Esophagus mucosa (tissue), 1 donor: Measurements from ENCODE around the gene ATP6V0B. TPM values are rescaled to one million over a fixed set of nuclear protein-coding genes. Genes with fewer than 3 reads are reported as not detected.

Source experiments
- ATAC-seq: fragments of 200-7000 bp; cut with Tn5 transposase; one replicate; pipeline ENCODE4 v1.9.1; 2020
- total RNA-seq: library from RNA; stranded (reverse); gene quantifications from one replicate; pipeline ENCODE4 v1.2.4, GENCODE V29; 2023
- donor health status: DM: yes; HTN: yes; CAD: no.

The ATP6V0B gene
- 95.7 TPM for total RNA-seq

DNA sequence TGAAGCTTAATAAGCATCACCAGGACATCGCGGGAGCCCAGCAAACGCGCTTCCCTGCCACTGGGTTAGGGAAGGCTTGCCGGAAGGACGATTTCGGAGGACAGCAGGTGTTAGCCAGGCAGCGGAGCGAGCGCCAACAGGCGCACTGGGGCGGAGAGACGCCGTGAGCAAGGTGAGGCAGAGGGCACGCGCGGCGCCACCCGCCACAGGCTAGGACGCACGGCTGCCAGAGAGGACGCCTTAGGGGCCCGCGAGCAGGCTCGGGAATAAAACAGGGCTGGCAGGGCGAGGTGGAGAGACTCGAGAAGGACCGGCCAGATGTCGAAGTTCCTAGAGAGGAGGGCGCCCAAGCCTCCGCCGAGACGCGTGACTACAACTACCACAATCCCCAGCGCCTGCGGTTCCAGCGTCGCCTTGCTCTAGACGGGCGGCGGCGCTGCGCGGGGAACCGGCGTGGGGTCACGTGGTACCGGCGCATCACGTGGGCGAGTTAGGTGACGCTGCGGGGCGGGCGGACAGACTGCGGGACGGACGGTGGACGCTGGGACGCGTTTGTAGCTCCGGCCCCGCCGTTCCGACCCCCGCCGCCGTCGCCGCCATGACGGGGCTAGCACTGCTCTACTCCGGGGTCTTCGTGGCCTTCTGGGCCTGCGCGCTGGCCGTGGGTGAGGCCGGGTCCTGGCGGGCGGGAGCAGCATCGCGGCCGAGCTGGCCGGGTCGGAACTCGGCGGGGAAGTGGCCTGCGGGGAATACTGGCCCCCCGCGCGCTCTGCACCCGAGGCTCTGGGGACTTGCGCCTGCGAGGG is at the start of gene ATP6V0B:
Gene ATP6V0B (plus strand): TSS at position 518 of the 806 bp plus-strand sequence. CDS start 81 bp downstream, at position 599.
- ATAC-seq, result peak; percentile 82

DNA sequence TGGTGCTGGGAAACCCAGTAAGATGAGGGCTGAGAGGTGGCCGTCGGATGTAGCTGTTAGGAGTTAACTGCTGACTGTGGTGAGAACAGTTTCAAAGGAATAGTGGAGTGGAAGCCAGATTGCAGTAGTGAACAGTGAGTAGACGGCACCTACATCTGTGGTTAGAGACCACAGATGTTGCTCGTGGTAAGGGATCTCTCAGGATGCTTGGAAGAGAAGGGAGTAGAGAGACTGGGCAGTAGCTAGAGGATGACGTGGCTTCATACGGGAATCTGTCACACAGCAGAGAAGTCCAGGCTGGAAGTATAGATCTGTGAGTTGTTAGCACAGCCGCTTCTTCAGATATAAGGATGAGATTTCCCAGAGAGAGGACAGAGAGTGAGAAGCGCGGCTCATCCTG is 48.9 kb upstream of the ATP6V0B start:
- ATAC-seq, result no peak

DNA sequence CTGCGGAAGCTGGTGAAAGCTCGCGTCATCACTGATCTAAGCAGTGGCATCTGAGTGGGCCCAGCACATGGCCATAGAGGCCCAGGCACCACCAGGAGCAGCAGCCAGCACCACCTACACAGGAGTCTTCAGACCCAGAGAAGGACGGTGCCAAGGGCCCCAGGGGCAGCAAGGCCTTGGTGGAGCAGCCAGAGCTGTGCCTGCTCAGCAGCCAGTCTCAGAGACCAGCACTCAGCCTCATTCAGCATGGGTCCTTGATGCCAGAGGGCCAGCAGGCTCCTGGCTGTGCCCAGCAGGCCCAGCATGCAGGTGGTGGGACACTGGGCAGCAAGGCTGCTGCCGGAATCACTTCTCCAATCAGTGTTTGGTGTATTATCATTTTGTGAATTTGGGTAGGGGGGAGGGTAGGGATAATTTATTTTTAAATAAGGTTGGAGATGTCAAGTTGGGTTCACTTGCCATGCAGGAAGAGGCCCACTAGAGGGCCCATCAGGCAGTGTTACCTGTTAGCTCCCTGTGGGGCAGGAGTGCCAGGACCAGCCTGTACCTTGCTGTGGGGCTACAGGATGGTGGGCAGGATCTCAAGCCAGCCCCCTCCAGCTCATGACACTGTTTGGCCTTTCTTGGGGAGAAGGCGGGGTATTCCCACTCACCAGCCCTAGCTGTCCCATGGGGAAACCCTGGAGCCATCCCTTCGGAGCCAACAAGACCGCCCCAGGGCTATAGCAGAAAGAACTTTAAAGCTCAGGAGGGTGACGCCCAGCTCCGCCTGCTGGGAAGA is 44.4 kb upstream of the ATP6V0B start:
- peak; percentile 38 for ATAC-seq

DNA sequence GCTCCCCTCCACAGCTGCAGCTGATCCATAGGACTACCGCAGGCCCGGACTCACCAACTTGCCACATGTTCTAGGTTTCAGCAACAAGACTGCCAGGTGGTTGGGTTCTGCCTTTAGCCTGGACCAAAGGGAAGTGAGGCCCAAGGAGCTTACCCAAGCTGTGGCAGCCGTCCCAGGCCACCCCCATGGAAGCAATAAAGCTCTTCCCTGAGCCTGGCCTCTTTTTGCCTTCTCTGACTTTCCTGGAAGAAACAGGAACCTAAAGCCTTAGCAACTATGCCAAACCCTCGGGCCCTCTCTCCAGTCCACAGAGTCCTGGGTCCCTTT is 43.8 kb upstream of the ATP6V0B start:
- no peak for ATAC-seq

DNA sequence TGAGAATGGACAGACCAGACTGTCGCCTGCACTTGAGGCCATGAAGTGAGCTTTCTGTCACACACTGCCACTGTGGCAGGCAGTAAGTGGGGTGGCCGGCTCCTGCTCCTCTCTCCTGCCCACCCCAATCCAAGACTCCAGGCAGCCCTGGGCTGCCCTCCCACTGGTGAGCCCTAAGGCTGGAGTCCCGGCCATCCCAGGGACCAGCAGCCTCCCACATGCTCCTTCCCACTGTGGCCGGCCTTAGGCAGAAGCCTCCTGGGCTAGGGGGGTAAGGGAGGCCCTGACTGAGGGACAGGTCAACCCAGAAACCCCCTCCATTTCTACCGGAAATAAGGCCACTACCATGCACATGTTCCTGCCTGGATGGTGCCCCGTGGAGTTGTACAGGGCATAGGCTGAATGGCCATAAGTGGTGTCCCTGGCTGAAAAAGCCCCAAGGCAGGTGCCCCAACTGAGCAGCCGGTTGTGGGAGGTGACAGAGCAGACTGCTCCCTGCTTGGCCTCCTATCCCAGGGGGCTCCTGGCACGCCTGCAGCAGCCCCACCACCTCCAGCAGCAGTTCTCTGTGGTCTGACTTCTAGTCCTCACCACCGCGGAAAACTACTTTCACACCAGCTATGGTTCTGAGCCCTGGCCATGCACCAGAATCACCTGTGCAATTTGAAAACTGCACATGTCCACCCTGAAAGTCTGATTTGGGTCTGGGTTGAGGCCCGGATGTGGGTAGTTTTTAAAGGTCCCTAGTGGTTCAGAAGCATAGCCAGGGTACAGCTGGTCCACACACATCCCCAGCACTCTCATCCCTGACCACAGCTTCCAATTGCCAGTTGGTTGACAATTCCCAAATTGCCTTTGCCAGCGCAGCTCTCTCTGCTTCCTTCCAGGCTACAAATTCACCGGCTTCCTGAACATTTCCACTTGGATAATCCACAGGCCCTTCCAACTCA is 42.8 kb upstream of the ATP6V0B start:
- no peak for ATAC-seq

DNA sequence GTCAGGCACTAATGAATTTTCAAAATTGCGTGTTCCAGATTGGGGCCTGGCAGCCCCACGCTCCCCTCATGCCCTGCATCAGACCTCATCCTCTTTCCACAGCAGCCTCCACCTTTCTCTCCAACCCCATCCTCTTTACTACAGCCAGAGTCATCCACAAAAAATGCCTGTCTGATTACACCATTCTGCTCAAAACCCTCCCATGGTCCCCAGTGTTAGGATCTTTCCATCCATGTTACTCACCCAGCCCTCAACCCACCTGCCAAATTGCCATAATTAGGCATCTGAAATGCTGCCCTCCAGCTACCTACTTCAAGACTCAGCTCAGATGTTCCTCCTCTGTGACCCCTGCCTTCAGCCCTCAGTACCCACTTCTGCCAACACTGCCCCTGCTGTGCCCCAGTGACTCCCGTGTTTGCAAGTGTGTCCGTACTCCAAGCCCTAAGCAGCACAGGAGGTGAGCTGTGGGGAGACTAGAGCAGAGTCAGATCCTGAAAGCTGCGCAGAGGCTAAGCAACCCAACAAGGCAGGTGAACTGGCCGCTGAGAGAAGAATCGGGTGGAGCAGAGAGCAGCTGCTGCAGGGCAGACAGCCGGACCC is 41.9 kb upstream of the ATP6V0B start:
- ATAC-seq, result no peak

DNA sequence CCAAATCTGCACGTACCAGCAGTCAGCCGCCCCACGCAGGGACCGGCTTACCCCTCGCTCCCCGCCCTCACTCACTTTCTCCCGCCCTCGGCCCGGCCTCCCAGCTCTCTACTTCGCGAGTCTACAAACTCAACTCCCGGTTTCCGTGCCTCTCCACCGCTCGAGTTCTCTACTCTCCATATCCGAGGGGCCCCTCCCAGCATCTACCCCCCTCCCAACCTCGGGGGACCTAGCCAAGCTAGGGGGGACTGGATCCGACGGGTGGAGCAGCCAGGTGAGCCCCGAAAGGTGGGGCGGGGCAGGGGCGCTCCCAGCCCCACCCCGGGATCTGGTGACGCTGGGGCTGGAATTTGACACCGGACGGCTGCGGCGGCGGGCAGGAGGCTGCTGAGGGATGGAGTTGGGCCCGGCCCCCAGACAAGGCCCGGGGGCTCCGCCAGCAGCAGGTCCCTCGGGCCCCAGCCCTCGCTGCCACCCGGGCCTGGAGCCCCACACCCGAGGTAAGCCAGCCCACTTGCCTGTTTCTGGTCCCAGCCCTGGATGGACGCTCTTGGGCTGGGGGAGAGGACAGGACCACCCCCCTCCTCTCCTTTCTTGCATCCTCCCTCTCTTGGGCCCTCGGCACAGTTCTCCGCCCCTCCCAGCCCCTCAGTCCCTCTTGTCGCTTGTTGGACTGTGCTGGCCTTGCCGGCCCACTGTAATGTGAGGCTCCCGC is 41.2 kb upstream of the ATP6V0B start, which contains the start of gene ARTN:
Gene ARTN (plus strand): TSS at position 416 of the 715 bp plus-strand sequence. CDS start 1,856 bp downstream, outside the sequence.
- ATAC-seq, result peak; percentile 32

DNA sequence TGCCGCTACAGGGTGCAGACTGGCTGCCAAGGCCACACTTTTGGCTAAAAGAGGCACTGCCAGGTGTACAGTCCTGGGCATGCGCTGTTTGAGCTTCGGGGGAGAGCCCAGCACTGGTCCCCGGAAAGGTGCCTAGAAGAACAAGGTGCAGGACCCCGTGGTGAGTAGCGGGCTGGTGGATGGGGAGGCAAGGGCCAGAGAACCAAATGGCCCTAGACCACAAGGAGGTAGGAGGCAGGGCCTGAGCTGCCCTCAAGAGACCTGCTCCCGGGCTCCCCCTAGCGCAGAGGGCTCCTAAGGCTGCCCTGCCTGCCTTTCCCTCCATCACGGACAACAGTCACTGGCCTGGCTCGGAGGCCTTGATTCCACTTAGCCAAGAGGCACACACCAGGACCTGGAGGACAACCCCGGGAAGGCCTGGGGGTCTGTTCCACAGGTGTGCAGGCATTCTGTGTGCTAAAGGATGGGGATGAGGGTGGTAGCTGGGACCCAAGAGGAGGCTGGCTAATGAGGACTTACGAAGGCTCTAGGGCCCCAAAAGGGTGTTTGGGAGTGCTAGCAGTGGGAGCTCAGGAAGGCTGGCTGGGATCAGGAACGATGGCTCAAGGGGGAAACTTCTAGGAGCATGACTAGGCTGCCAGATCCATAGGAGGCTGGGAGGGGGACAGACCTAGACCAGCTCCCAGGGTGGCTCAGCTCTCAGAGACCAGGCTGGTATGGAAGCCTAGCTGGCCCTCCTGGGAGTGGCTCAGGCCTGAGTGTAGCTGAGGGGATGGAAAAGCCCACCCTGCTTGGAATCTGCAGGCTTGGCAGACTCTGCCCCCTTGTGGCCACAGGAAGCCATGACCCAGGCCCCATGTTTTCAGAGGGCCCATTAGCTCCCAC is 40.4 kb upstream of the ATP6V0B start:
- ATAC-seq, result peak; percentile 57

DNA sequence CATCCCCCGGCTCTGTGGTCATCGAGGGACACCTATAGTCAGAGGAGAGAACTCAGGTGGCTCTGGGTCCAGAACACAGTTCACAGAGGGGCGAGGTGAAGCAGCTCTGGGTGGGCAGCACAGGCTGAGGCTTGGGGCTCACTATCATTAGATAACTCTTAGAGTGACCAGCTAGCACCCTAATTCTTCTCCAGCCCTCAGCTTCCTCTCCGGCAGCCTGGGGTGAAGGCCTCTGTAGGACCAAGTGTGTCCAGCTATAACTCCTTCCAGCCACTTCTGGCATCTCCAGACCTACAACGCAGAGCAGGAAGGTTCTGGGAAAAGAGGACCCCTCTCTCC is 39.8 kb upstream of the ATP6V0B start:
- ATAC-seq, result no peak

DNA sequence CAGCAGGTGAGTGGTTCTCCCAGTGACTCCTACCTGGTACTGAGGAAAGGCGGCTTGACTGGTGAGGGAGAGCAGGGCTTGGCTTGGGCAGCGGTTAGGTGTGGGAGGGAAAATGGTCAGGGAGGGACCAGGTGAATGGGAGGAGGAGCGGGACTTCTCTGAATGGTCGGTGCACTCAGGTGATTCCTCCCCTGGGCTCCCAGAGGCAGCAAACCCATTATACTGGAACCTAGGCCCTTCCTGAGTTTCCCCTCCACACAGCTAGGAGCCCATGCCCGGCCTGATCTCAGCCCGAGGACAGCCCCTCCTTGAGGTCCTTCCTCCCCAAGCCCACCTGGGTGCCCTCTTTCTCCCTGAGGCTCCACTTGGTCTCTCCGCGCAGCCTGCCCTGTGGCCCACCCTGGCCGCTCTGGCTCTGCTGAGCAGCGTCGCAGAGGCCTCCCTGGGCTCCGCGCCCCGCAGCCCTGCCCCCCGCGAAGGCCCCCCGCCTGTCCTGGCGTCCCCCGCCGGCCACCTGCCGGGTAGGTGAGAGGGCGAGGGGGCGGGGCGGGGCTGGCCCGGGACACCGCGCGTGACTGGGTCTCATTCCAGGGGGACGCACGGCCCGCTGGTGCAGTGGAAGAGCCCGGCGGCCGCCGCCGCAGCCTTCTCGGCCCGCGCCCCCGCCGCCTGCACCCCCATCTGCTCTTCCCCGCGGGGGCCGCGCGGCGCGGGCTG is 38.9 kb upstream of the ATP6V0B start:
- peak; percentile 64 for ATAC-seq

DNA sequence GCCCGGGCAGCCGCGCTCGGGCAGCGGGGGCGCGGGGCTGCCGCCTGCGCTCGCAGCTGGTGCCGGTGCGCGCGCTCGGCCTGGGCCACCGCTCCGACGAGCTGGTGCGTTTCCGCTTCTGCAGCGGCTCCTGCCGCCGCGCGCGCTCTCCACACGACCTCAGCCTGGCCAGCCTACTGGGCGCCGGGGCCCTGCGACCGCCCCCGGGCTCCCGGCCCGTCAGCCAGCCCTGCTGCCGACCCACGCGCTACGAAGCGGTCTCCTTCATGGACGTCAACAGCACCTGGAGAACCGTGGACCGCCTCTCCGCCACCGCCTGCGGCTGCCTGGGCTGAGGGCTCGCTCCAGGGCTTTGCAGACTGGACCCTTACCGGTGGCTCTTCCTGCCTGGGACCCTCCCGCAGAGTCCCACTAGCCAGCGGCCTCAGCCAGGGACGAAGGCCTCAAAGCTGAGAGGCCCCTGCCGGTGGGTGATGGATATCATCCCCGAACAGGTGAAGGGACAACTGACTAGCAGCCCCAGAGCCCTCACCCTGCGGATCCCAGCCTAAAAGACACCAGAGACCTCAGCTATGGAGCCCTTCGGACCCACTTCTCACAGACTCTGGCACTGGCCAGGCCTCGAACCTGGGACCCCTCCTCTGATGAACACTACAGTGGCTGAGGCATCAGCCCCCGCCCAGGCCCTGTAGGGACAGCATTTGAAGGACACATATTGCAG is 38.2 kb upstream of the ATP6V0B start:
- ATAC-seq, result no peak

DNA sequence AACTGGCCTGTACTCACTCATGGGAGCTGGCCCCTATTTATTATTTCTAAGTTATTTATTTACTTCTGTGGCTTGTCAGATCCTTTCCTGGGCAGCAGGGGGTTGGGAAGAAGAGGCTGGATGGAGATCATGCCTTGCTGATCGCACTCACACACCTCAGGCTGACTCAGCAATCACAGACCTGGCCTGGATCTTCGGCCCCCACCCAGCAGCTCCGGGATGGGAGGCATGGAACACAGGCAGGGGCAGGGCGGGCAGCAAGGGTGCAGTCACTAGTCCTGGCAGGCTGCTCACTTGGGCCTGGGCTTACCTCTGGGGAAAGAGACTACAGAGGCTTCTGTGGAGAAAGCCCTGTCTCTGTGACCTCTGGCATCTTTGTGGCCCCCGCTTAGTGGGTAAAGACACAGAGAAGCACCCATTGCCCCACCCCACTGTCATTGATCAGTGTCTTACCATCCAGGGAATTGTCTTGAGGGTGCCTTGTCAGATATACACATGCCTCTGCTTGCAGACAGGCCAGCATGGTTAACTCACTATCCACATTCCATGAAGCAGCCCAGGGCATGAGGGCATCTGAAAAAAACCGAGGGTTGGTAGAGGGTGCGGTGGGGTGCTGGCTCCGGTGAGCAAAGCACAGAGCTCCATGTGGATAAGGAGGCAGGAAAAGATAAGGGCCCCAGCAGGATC is 37.4 kb upstream of the ATP6V0B start:
- ATAC-seq, result peak; percentile 39

DNA sequence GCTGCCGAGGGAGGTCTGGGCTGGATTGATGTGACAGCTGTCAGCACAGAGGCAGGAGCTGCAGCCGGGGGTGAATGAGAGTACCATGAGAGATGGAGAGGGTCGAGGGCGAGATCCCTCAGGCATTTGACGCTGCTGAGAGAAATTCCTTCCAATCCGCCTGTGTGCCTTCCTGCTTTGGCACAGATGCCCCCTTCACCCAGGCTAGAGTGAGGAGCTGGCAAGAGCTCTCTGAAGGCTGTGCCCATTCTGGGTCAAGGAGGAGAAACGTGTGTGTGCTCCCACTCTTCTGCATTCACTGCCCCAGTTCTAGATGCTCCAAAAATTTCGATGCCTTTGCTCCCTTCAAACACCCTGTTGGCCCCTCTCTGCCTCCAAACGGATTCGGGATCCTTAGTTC is 36.4 kb upstream of the ATP6V0B start:
- ATAC-seq, result no peak

DNA sequence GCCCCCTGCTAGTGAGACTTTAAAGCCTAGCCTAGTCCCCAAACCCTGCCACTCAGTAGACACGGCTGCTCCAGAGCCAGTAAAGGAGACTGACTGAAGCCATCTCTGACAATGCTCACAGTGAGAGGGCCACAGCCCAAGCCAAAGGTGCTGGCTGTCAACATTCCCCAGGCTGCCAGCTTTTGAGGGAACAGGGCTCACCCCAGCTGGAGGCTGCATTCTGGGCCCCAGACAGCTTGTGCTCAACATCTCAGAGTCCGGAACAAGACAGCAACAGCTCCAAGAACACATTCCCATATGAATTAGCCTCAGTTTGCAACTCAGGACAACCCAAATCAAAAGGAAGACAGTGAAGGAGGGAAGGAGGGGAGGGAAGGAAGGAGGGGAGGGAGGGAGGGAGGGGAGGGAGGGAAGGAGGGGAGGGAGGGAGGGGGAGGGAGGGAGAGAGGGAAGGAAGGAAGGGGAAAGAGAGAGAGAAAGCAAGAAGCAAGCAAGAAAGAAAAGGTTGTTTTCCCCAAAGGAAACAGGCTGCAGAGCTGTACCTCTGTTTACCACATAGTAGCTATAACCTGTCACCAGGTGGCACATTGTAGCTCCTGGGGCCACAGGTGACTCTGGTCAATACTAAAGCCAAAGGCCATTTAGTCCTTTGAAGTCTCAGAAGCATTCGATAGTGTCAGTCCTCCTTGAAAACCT is 35.7 kb upstream of the ATP6V0B start:
- ATAC-seq, result no peak

DNA sequence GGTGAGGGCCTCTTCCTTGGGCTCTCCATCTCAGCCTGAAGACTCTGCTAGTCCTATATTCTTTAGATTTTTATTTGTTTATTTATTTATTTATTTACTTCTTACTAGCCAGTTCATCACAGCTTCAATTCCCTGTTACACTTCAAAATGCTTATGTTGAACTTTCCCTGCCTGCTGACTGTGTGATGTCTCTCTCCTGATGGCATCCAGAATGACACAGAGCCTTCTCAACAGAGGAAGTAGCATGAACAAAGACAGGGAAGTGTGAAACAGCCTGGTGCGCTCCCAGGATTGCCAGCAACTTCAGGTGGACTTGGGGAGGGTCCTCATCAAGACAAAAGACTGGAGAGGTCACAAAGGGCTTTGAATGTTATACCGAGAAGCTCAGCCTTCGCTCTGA is 32.3 kb upstream of the ATP6V0B start:
- no peak for ATAC-seq

DNA sequence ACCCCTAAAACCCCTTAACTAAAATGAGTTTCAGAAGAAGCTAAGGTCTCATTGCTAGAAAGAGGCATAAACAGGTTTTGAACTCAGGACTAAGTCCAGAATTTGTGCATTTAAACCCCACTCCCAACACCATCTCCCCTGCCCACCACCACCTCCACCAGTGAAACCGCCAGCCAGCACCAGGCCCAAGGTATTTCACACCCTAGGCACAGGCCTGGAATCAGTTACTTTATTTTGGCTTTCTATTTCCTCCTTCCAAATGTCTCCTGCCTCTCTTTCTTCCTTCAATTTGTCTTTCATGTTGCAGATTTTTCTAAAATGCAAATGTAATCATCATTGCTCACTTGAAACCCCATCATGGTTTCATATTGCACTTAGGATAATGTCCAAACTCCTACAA is 29.9 kb upstream of the ATP6V0B start:
- ATAC-seq, result no peak

DNA sequence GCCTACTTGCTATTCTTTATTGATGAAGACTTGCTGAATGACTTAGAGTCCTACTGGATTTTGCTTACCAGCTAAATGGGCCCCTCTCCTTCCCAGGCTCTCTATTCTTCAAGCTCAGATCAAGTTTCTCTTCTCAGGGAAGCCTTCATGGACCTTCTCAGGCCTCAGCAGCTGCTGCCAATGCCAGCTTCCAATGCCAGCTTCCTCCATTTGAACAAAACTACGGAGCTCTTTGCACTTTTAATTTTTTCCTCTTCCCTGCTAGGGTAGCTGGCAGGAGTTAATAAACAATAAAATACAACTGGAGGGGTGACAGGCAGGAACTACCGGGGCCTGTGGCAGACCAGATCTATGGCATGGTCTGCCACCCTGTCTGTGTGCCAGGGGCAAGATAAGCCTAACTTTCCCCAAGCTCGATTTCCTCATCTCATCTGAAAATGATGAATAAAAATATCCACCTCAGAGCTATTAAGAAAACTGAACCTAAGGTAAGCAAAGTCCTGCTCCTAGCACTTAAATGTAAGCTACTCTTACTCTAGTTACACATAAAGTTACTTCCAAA is 29.0 kb upstream of the ATP6V0B start:
- ATAC-seq, result no peak
